GM18907 (cell line): Measurements from ENCODE around the gene HSDL1.

ENCODE experiments used
- ATAC-seq: cut with Tn5 transposase; IDR thresholded peaks from one replicate; pipeline ENCODE4 v1.9.1; 2021; ENCODE audit warnings: mild to moderate bottlenecking, moderate library complexity; ENCODE audit not compliant: unreplicated experiment

The HSDL1 gene

DNA sequence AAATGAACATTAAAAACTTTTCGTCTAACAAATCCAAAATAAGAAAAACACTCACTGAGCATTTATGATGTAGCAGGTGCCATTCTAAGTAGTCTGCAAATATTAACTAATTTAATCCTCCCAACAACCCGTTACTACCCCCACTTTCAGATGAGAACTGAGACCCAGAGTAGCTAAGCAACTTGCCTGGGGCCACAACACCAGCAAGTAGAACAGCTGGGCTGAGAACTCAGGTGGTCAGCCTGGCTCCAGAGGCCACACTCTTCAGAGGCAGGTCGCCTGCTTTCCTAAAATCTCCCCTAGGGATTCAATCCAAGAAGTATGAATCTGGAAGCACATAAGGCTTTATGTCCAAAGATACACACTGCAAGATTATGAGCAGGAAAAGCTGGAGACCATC, 34.5 kb downstream of the HSDL1 start:
- no peak for ATAC-seq

DNA sequence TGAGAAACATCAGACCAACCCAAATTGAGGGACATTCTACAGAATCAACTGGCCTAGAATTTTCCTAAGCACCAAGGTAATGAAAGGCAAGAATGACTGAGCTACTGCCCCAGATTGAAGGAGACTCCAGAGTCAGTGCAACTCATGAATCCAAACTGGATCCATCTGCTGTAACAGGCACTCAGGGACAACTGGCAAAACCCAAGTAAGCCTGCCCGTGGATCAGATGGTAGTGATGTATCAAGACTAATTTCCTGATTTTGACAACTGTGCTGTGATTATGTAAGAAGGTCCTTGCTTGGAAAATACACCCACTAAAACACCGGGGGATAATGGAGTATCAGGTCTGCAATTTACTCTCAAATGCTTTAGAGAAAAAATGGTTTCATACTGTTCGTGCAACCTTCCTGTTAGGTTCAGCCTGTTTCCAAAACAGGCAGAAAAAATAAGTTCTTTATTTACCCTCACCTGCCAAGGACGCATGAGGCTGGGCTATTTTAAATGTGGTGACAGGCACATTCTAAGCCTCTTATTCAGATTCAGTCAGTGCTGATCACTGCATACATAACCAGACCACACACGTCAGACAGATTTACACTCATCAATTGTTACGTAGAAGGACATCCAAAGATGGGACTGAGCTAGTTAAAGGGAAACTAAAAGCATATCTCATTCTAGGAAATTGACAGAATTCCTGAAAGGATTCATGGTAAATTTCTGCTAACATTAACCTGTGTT, 35.2 kb downstream of the HSDL1 start:
- no peak for ATAC-seq

DNA sequence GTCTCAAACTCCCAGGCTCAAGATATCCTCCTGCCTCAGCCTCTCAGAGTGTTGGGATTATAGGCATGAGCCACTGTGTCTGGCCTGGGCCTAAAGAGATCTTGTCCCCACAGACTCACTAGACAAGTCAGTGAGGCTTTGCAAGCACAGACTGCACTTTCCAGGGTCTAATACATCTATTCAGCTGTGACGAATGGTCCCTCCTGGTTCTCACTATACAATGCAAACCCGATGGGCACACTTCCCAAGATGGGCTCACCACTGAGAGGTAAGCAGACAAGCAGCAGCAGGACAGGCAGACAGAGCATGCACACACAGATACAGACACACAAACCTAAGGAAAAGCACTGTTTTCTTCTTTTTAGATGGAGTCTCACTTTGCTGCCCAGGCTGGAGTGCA, 37.1 kb downstream of the HSDL1 start:
- ATAC-seq: no peak

DNA sequence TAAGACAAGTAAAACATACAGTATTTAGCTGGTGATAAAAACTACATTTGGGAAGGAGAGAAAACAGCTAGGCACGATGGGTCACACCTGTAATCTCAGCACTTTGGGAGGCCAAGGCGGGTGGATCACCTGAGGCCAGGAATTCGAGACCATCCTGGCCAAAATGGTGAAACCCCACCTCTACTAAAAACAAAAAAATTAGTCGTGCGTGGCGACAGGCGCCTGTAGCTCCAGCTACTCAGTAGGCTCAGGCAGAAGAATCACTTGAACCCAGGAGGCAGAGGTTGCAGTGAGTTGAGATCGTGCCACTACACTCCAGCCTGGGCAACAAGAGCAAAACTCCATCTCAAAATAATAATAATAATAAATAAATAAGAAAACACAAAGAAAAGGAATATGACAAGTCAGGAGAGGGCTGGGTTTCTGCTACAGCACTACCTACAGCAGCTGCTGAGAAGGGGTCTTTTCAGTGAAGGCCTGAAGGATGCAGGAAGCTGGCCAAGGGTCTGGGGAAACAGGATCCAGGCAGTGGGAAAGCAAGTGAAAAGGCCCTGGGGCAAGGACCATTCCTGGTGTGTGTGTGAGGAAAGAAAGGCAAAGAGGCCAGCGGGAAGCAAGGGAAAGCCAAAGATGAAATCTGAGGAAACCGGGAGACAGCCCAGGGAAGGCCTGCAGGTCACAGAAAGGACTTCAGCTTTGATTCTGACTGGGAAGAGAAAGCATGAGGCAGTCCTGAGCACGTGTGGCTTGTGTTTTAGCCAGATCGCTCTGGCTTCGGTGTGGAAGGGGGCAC, 38.8 kb downstream of the HSDL1 start:
- ATAC-seq: no peak

DNA sequence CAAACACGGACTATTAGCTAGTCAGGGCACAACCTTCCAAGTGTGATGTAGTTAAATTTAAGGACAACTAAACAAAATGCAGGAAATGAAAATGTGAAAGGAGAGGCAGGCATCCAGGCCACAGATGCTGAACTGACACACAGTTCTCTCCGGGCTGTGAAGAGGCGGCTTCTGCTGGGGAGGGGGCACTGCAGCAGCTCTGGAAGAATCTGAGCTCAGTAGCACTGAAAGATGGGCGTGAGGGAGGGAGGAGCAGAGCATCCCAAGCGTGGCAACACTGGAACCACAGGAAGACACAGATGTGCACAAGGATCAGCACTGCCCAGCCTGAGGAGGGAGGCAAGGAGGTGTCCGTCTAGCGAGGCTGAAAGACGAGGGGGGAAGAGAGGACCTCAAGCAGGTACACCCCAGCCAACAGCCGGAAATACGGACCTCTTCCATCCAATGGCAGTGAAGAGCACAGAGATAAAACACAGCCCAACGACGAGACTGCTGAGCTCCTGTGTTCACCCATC, 39.6 kb downstream of the HSDL1 start:
- ATAC-seq: no peak

DNA sequence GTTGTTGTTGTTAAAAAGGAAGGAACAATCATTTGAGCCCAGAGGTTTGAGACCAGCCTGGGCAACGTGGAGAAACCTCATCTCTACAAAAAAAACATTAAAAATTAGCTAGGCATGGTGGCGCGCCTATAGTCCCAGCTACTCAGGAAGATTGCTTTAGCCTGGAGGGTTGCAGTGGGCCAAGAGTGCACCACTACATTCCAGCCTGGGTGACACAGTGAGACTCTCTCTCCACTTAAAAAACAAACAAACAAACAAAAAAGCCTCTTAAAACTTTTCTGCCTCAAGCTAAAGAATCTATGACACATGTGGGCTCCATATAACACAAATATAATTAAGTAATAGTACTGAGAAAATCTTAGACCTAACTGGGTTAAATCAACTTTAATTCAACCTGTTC, 40.7 kb downstream of the HSDL1 start:
- ATAC-seq: no peak

DNA sequence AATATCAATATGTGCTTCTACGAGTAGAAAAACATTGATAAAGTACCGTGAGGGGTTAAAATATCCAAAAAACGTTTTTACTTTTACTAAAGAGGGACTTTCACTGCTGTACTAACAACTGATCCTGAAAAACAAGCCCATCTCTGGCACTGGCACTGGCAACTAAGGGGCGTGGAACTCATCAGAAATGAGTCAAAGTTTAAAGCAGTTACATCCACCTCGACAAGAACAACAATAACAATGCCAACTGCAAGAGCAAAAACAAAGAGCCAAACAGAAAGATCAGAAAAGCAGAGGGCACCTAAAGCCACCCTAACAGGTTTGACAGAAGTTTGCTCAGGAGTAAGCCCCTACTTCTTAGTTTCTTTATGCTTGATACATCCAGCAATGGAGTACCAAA, 41.3 kb downstream of the HSDL1 start:
- no peak for ATAC-seq

DNA sequence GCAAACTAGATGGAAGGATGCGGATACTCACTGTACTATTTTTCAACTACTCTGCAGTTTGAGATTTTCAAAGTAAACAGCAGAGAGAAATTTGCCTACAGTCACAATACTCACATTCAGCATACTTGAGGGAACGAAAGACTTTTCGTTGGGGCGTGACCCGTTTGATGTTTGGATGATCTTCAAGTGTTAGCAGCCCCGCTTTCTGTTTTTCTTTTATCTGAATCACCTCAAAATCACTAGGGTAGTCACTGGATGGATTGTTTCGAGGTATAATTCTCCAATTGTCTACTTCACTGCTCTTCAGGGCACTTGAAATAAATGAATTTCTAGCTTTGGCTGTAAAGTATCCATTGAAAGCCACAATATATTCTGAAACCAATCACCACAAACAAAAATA, 46.0 kb downstream of the HSDL1 start:
- ATAC-seq: no peak

DNA sequence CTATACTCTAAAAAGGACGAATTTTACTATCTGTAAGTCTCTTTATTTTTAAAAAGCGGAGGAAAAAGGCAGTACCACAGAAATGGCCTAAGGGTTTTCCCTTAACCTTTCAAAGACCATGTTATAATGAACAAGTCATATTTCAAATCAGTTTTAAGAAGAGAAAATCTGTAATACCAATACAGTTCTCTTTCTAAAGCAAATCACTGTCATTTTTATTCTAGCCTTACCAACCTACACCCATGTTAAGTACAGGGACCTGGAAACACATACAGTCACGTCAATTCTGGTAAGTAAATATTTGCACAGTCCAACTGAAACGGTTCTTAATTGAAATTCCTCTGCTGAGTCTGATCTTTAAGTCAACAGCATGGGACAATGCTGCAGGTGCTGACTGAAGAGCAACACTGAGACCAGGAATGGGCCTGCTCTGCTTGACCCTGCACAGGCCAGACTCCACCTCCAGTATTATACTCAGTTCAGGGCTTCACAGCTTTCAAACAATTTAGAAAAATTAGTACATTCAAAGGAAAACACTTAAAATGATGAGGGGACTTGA, 48.5 kb downstream of the HSDL1 start:
- no peak for ATAC-seq

DNA sequence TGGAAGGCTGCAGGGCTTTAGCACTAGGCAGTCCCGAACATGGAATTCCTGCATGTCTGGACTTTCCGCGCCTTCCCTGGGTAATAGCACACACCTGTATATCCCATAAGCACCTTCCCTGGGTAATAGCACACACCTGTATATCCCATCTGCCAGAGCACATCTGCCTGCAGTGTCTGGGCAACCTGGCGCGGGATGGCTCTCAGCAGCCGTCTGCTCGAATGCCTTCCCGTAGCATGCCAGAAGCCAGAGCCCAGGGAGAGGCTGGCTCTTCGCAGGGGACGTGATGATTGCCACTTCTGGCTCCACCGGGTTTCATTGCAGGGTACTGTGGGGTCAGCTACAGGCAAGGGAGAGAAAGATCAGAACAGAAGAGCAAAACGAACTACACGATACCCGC, 49.5 kb downstream of the HSDL1 start:
- ATAC-seq: no peak

DNA sequence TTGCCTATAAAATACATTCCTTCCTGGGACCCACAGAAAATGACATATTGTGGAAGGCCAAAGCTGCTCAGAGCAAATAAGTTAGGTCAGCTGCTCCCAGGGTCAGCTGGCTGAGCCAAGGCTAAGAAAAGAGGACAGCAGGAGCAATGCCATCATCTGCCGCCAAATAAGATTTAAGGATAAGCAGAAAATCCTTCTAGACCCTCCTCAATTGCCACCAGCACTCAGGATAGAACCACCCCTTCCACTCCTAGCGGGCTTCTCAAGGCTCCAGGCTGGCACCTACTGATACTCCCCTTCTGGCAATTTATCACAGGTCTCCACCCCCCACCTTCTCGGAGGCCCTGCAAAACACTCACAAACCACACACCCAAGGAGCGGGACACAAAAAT, 51.1 kb downstream of the HSDL1 start:
- ATAC-seq: no peak

DNA sequence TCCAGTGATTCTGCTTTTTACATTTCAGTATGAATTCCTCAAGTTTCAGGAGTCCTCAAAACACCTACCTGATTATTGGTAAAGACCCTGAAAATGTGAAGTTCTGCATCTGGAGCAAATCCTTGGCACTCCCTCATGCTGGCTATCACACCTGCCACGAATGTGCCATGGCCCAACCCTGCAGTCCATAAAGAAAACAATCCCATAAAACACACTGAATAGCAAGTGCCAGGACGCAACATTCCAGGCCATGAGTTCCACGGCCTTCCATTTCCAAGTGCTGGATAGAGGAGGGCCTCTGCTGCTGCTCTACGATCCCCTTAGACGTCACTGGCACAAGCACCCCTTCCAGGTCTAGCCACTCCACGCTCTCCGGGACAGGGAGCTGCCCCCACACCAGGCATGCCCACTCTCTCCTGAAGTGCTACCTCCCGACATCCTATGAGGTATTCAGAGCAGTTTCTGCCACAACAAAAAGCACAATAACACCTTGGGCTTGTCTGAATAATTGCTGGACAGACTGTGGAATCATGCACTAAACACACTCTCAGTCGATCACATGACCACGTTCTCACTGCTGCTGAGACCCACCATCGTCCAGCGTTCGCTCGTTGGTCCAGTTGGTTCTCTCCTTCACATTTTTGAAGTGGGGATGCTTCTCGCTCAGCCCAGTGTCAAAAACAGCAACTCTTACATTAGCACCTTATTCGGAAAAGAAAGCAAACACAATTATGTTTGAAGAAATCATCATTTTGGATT, 51.7 kb downstream of the HSDL1 start:
- ATAC-seq: no peak

DNA sequence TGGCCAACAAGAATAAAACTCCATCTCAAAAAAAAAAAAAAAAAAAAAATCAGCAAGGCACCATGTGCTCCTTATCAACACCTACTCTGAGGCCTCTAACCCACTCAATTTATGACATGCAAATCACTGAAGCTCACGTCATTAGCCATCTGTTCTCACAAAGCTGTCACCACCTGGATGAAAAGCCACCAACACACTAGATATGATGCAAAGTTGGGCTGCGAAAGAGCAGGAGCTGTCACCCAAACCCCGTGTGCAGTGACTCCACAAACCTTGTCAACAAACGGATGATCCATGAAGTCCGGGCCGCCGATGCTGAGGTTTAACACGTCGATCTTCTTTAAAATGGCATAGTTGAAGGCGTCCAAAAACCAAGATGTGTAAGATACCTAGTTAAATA, 53.5 kb downstream of the HSDL1 start:
- no peak for ATAC-seq

DNA sequence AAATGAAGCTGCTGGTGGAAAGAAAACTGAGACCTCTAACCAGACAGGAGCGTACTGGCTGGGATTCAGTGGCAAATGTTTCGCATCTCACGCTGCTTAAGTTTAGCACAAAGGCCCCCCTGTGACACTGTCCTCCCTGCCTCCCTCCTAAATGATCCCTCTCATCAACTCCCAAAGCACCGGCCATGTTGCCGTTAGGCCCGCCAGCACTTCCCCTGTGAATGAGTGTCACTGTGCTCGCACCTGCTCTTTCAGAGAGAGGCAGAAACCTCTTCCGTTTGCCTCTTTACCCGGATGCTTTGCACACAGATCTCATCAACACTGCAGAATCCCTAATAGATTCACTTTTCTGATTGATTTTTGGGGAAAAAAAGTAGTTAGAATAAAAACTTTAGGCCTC, 54.8 kb downstream of the HSDL1 start:
- no peak for ATAC-seq

DNA sequence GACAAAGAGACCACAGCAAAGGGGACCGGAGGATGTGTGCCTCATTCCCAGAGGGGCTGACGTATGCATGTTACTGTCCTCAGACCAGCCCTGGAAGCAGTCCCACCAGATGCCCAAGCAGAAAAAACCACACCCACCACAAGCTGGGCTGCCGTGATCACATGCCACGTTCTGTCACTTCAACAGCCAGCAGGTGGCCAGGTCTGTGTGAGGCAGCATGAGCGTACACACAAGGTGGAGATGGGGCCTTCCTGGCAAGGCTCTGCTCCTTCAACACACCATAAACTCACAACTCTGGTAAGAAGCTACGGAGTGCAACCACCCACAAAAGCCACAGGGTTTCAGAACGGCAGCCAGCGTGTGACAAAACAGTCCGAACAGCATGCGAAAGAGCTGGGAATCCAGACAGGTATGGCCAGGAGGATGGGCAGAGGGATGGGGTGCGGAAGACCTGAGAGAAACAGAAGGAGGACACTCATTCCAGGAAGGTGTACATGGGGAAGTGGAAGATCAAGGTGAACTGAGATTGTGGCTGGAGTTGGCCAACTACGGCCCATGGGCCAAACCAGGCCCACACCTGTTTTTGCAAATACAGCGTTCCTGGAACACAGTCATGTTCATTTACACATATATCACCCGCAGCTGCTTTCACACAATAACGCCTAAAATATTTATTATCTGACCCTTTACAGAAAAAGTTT, 56.1 kb downstream of the HSDL1 start:
- peak; percentile 85 for ATAC-seq

DNA sequence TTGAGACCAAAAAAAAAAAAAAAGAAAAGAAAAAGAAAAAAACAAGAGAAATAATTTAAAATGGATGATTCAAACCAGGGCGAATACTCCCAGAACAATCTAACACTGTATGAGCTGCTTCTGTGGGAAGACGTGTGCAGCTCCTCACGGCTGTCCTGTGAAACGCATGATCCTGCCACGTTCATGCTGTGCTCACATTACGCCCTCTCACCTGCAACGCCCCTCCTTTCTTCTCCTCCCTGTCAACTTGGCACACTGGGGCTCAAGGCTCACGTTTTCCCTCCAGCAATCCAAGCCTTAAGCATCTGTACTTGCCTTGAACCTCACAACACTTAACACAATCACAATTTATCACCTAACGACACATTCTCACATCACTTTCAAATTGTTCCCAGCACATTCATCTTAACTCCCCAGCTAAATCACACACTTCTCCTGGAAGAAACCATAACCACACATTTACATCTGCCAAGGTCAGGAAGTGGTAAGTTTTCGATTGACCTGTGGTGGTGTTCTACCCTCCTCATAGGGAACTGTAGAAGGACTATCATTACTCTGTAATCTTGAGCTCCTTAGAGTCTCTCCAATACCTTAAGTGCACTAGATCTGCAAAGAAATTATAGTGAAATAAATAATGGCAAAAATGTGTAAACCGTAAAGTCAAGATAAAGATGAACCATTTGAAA, 57.4 kb downstream of the HSDL1 start:
- ATAC-seq: no peak

DNA sequence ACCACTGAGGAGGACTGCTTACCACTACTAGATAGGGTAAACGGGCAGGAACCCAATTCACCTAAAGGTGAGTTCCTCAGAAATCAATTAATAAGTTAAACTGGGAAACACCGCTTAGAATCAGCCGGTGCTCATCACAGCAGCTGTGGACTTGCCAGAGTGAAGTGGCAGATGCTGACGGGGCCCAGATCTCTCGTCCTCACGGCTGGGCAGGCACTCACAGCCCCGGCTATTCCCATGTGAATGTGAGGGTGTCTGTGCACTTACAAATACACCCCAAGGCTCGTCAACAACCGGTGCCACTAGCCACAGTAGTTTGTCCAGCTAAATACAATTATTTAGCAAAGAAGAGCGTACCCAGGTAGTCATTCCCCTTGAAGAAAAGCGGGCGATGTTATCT, 58.0 kb downstream of the HSDL1 start:
- no peak for ATAC-seq

DNA sequence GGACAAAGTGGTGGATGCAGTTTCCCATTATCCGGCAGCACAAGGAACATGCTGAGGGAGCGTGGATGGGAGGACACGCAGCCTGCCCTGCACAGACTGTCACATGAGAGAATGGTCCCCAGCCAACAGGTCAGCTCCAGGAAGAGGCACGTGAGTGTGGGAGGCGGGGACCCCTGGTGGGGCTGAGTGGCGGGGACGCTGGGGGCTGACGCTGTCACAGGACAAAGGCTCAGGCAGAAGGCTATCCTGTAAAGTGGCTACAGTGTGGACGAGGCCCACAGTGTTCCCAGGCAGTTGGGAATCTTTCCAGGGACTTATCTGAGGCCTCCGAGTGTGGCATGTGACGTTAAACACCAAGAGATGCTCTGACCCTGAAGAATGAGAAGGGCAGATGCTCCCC, 58.6 kb downstream of the HSDL1 start:
- no peak for ATAC-seq

DNA sequence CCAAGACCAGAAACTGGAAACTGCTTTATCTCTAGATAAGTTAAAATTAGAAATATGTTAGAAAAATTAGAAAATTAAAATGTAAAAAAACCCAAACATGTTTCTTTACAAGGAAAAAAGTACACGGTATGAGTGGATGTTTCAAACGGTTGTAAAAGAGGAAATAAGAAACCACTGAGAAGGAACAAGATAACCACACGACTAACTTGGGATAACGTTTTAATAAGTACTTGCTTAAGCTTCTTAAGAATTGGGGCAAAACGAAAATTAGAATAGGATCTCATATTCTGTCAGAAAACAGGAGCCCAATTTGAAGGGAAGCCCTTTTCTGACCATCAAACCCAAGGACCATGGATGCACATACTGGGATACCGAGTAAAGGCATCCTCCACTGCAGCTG, 59.2 kb downstream of the HSDL1 start:
- no peak for ATAC-seq

DNA sequence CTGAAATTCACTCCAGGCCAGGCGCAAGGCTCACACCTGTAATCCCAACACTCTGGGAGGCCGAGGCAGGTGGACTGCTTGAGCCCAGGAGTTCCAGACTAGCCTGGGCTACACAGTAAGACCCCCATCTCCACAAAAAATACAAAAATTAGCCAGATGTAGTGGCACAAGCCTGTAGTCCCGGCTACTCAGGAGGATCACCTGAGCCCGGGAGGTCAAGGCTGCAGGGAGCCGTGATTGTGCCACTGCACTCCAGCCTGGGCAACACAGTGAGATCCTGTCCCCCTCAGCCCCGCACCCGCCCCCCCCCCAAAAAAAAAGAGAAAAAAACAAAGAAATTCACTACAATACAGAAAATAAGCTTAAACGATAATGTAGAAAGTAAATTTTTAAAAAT, 59.7 kb downstream of the HSDL1 start:
- no peak for ATAC-seq
